Pancreas (tissue), 10 donors: ENCODE data around the gene ARTN. TPM values are rescaled to one million over a fixed set of nuclear protein-coding genes. Genes with fewer than 3 reads are reported as not detected.

Experiments used
- ATAC-seq, 4 donors: fragments of 200-7000 bp; cut with Tn5 transposase; one replicate each; pipeline versions ENCODE4 v1.8.0 to v1.9.1; 2020; ENCODE audit warnings: mild to moderate bottlenecking in 4 of 4, moderate library complexity in 4 of 4
- DNase-seq, 6 donors: peaks; one replicate each; pipeline ENCODE4 v3.0.0-alpha.2; 2020
- FAIRE-seq: peaks from 2 replicates; lab custom pipeline; 2012; peaks lifted over from hg19 to GRCh38; lab: Jason Lieb, UNC
- H3K27ac ChIP-seq, 4 donors: fragments of 200-600 bp; sonication (generic); 1 replicate in 3 of 4; 2 replicates in 1 of 4; pipeline versions ENCODE4 v1.5.0 to v1.8.0; 2020
- H3K27me3 ChIP-seq, 4 donors: fragments of 200-600 bp; one replicate each; pipeline ENCODE4 v1.8.0; 2021
- H3K36me3 ChIP-seq, 3 donors: fragments of 200-600 bp; sonication (generic) in 1 of 3; one replicate each; pipeline versions ENCODE4 v1.5.0 to v1.8.0; 2020 to 2021
- H3K4me1 ChIP-seq, 3 donors: fragments of 200-600 bp; one replicate each; pipeline ENCODE4 v1.8.0; 2021
- H3K4me3 ChIP-seq, 4 donors: fragments of 200-600 bp; sonication (generic) in 2 of 4; one replicate each; pipeline versions ENCODE4 v1.5.0 to v1.8.0; 2020 to 2021
- H3K9me3 ChIP-seq, 4 donors: fragments of 200-600 bp; one replicate each; pipeline ENCODE4 v1.8.0; 2021
- CTCF ChIP-seq, 4 donors: fragments of 200-600 bp; sonication (generic) in 3 of 4; IDR thresholded peaks; one replicate each; pipeline versions ENCODE4 v1.5.0 to v1.8.0; 2021; ENCODE audit warnings: antibody characterized with exemption in 4 of 4
- WGBS, 2 donors: extraction: QIAGEN DNeasy Blood & Tissue Kit; methylation state at CpG; one replicate each; pipeline ENCODE4 v1.1.7; 2013; 5-methylcytosine and 5-hydroxymethylcytosine counted together
- intact Hi-C, 3 donors: fragments of 100-400 bp; cut with DNase I; formaldehyde crosslinking; loops; one replicate each; pipeline versions ENCODE4 v1.11.1 to v1.14.2; 2022
- polyA plus RNA-seq, 2 donors: library from polyadenylated mRNA; stranded (reverse); fragments of 200-250 nt; gene quantifications; one replicate each; pipeline ENCODE4 v1.2.3, GENCODE V29; 2013
- total RNA-seq, 6 donors: library from RNA; stranded (reverse); fragmentation: NEBNext Ultra II Directional in 4 of 6; extraction: Animal tissue kit (Norgen Biotek cat#: 25700) in 4 of 6; gene quantifications; one replicate each; pipeline versions ENCODE4 v1.2.1 to v1.2.4, GENCODE V29; 2021 to 2023
- donor health status: healthy with polysubstance abuse.
- donor health status: DM: no; HTN: no; CAD: no; lungs with moderate emphysema.
- donor health status: DM: no; HTN: no; CAD: no.
- donor health status: control.
- donor health status: control.
- donor health status: Bipolar disorder and iron deficiency.
- donor health status: DM: yes; HTN: yes; CAD: no.
- donor health status: DM: no; HTN: no; CAD: no.
- donor health status: DM: no; HTN: no; CAD: no.
- donor health status: DM: yes; HTN: yes; CAD: no.

ARTN gene
- total and polyA plus RNA-seq, 8 donors: 0.87 to 3.2 (median 1.2) TPM

- DNase-seq: no peak
- TF ChIP-seq CTCF (IDR thresholded peaks at IDR 0.05): no peak
- H3K27ac ChIP-seq: no peak overlapping the region
- intact Hi-C loops: no loop called here
- H3K27me3 ChIP-seq: no peaks in the 10 kb centered on the region
- peaks cover 0 to under 1% (median 0%) of the 10 kb centered on the region in 3 donors for H3K36me3 ChIP-seq
- 78 to 83% methylated on average over 5 of the region's 5 CpGs for WGBS, 2 donors
- no peak for FAIRE-seq
- no peak for ATAC-seq
- H3K4me3 ChIP-seq: no peak overlapping the region
- H3K9me3 ChIP-seq: no peaks in the 10 kb centered on the region
- H3K4me1 ChIP-seq: no peaks in the 10 kb centered on the region
Observed at GRCh38 chr1:43963890-43964289, 30.3 kb downstream of the ARTN start.

- H3K4me1 ChIP-seq: no peaks in the 10 kb centered on the region
- no peaks in the 10 kb centered on the region for H3K27me3 ChIP-seq
- no peaks in the 10 kb centered on the region for H3K9me3 ChIP-seq
- no peak for FAIRE-seq
- no peak overlapping the region for H3K27ac ChIP-seq
- 91 to 94% methylated on average over 3 of the region's 3 CpGs for WGBS, 2 donors
- ATAC-seq: no peak
- no peaks in the 10 kb centered on the region for H3K36me3 ChIP-seq
- no peak for TF ChIP-seq CTCF (IDR thresholded peaks at IDR 0.05)
- no peak for DNase-seq
- intact Hi-C loops: no loop called here
- no peak overlapping the region for H3K4me3 ChIP-seq
Observed at GRCh38 chr1:43965316-43965715, 31.7 kb downstream of the ARTN start.

GRCh38 chr1:43968348-43968948 lies 34.8 kb downstream of the ARTN start:
- TF ChIP-seq CTCF (IDR thresholded peaks at IDR 0.05): no peak
- FAIRE-seq (no peak), ATAC-seq (peak in 2 of 4 donors; percentile 21 to 38), DNase-seq (peak in 2 of 6 donors; percentile 9 to 24)
- no peaks in the 10 kb centered on the region for H3K9me3 ChIP-seq
- H3K27ac ChIP-seq: no peak overlapping the region
- H3K36me3 ChIP-seq: no peaks in the 10 kb centered on the region
- WGBS, 2 donors: 83 to 88% methylated on average over 6 of the region's 6 CpGs
- H3K4me1 ChIP-seq: peaks cover 0 to 6% (median 5%) of the 10 kb centered on the region in 3 donors
- intact Hi-C loops: no loop called here
- no peaks in the 10 kb centered on the region for H3K27me3 ChIP-seq
- H3K4me3 ChIP-seq: no peak overlapping the region

GRCh38 chr1:43969416-43969745 lies 35.8 kb downstream of the ARTN start:
- intact Hi-C loops: no loop called here
- Histone ChIP-seq H3K4me1 (peaks cover 0 to 9% (median 6%) of the 10 kb centered on the region in 3 donors), H3K27ac (no peak overlapping the region), H3K36me3 (no peaks in the 10 kb centered on the region), H3K9me3 (no peaks in the 10 kb centered on the region), H3K4me3 (peak overlapping the region in 2 of 4 donors; percentile 65 to 86), H3K27me3 (no peaks in the 10 kb centered on the region)
- DNase-seq: peak in 1 of 6 donors; percentile 14
- no peak for TF ChIP-seq CTCF (IDR thresholded peaks at IDR 0.05)
- ATAC-seq: no peak
- WGBS, 2 donors: 50 to 51% methylated on average over 7 of the region's 7 CpGs
- FAIRE-seq: no peak

- H3K36me3 ChIP-seq: no peaks in the 10 kb centered on the region
- FAIRE-seq (peak; percentile 79), ATAC-seq (peak; percentile 83 to 93 (median 90)), DNase-seq (peak; percentile 93 to 98 (median 97))
- no peaks in the 10 kb centered on the region for H3K9me3 ChIP-seq
- intact Hi-C loops: no loop called here
- 1% methylated on average over 47 of the region's 47 CpGs for WGBS, 2 donors
- peak within 1 kb of the TSS; percentile 65 to 90 (median 77) for H3K4me3 ChIP-seq
- TF ChIP-seq CTCF (IDR thresholded peaks at IDR 0.05): no peak
- peaks cover 0 to 9% (median 6%) of the 10 kb centered on the region in 3 donors for H3K4me1 ChIP-seq
- no peak within 1 kb of the TSS for H3K27ac ChIP-seq
- no peaks in the 10 kb centered on the region for H3K27me3 ChIP-seq
Observed at GRCh38 chr1:43969746-43970466, 36.3 kb downstream of the ARTN start, which contains the start of gene DPH2. Gene DPH2, plus strand, starts transcription at chr1:43970010. Its CDS starts 166 bp downstream, at chr1:43970176.
